NCI-H187 (cell line): ENCODE results near the gene CD151.

ENCODE experiments used
- DNase-seq, 2 experiments: peaks; one replicate each; lab custom pipeline; 2025; lab: John Stamatoyannopoulos, UW

The CD151 gene

GRCh38 chr11:829176-829846 is 3.4 kb upstream of the CD151 start:
- DNase-seq: no peak

GRCh38 chr11:829847-830294 is 2.9 kb upstream of the CD151 start:
- no peak for DNase-seq

- DNase-seq: peak; percentile 65 to 81
Measured at GRCh38 chr11:830295-831117, 2.2 kb upstream of the CD151 start.

GRCh38 chr11:831118-831864 is 1.5 kb upstream of the CD151 start:
- DNase-seq: no peak

GRCh38 chr11:831961-832528 is 707 bp upstream of the CD151 start:
- no peak for DNase-seq

- no peak for DNase-seq
Measured at GRCh38 chr11:833114-833791, 501 bp downstream of the CD151 start.

- DNase-seq: no peak
Measured at GRCh38 chr11:833849-834311, 1.1 kb downstream of the CD151 start.

- DNase-seq: no peak
Measured at GRCh38 chr11:834371-835316, 1.9 kb downstream of the CD151 start.

- no peak for DNase-seq
Measured at GRCh38 chr11:836274-836673, 3.5 kb downstream of the CD151 start.

GRCh38 chr11:836700-837099 is 3.9 kb downstream of the CD151 start:
- DNase-seq: no peak

GRCh38 chr11:837189-837989 is 4.6 kb downstream of the CD151 start:
- no peak for DNase-seq

GRCh38 chr11:837990-838307 is 5.2 kb downstream of the CD151 start:
- DNase-seq: no peak

GRCh38 chr11:838441-839279 is 5.9 kb downstream of the CD151 start:
- DNase-seq: no peak

- no peak for DNase-seq
Measured at GRCh38 chr11:839280-839623, 6.5 kb downstream of the CD151 start.

- DNase-seq: no peak
Measured at GRCh38 chr11:839875-840617, 7.3 kb downstream of the CD151 start.

GRCh38 chr11:841981-842369 is 9.2 kb downstream of the CD151 start:
- no peak for DNase-seq

- DNase-seq: peak; percentile 84 to 88
Measured at GRCh38 chr11:842370-843002, 9.7 kb downstream of the CD151 start, which contains the start of the genes POLR2L and TSPAN4. Gene POLR2L (minus strand): TSS chr11:842529. CDS start chr11:842508, 21 bp downstream. Gene TSPAN4 (plus strand): TSS chr11:842852. CDS start chr11:850305, 7,453 bp downstream.
